Measurements from ENCODE around the gene BRD9.

BRD9 gene

GRCh38 chr5:860506-861150, 32.0 kb downstream of the BRD9 start:
- no peak for TF ChIP-seq CTCF (conservative IDR thresholded peaks at IDR 0.05; ENCODE audit: low read depth, low read length)
- DNase-seq (ENCODE audit: low read depth), result no peak
- no peak overlapping the region for H3K4me3 ChIP-seq (ENCODE audit: low read length)

- TF ChIP-seq CTCF (conservative IDR thresholded peaks at IDR 0.05; ENCODE audit: low read depth, low read length), result no peak
- H3K4me3 ChIP-seq (ENCODE audit: low read length), result no peak overlapping the region
- no peak for DNase-seq (ENCODE audit: low read depth)
Observed at GRCh38 chr5:859798-860296, 32.8 kb downstream of the BRD9 start.

GRCh38 chr5:859391-859790, 33.2 kb downstream of the BRD9 start:
- DNase-seq (ENCODE audit: low read depth), result no peak
- no peak overlapping the region for H3K4me3 ChIP-seq (ENCODE audit: low read length)
- TF ChIP-seq CTCF (conservative IDR thresholded peaks at IDR 0.05; ENCODE audit: low read depth, low read length), result no peak

GRCh38 chr5:858726-859125, 33.9 kb downstream of the BRD9 start:
- no peak overlapping the region for H3K4me3 ChIP-seq (ENCODE audit: low read length)
- no peak for DNase-seq (ENCODE audit: low read depth)
- TF ChIP-seq CTCF (conservative IDR thresholded peaks at IDR 0.05; ENCODE audit: low read depth, low read length), result no peak

- no peak overlapping the region for H3K4me3 ChIP-seq (ENCODE audit: low read length)
- TF ChIP-seq CTCF (conservative IDR thresholded peaks at IDR 0.05; ENCODE audit: low read depth, low read length), result no peak
- no peak for DNase-seq (ENCODE audit: low read depth)
Observed at GRCh38 chr5:856531-857425, 35.8 kb downstream of the BRD9 start.

- TF ChIP-seq CTCF (conservative IDR thresholded peaks at IDR 0.05; ENCODE audit: low read depth, low read length), result no peak
- H3K4me3 ChIP-seq (ENCODE audit: low read length), result no peak overlapping the region
- DNase-seq (ENCODE audit: low read depth), result no peak
Observed at GRCh38 chr5:855771-856530, 36.6 kb downstream of the BRD9 start.
